CD4-positive, CD25-positive, alpha-beta regulatory T cell (primary cell): ENCODE results near the gene CTNNA2. TPM values are rescaled to one million over a fixed set of nuclear protein-coding genes. Genes with fewer than 3 reads are reported as not detected.

Source experiments
- ATAC-seq, 2 donors: fragments of 150-1000 bp; cut with Tn5 transposase; one replicate each; pipeline ENCODE4 v1.10.0; 2021; ENCODE audit warnings: low read depth in 2 of 2, moderate number of reproducible peaks in 2 of 2, moderate library complexity in 1 of 2
- DNase-seq, 3 donors: peaks; one replicate each; pipeline versions ENCODE4 v3.0.0 to v3.0.0-alpha.2; 2012 to 2022; ENCODE audit warnings: mixed read lengths in 1 of 3
- H3K27ac ChIP-seq: one replicate; pipeline ENCODE4 v1.7.0; 2013; ENCODE audit warnings: mild to moderate bottlenecking, low read length; ENCODE audit not compliant: insufficient read depth, poor library complexity, severe bottlenecking
- H3K27me3 ChIP-seq: one replicate; pipeline ENCODE4 v1.7.0; 2013; ENCODE audit warnings: low read length; ENCODE audit not compliant: control insufficient read depth, insufficient read depth
- H3K36me3 ChIP-seq: one replicate; pipeline ENCODE4 v1.7.0; 2013; ENCODE audit warnings: mild to moderate bottlenecking, low read length, moderate library complexity; ENCODE audit not compliant: control insufficient read depth, insufficient read depth
- H3K4me1 ChIP-seq: 2 replicates; pipeline ENCODE4 v1.7.0; 2013; ENCODE audit warnings: mild to moderate bottlenecking, low read length; ENCODE audit not compliant: insufficient read depth, control insufficient read depth, poor library complexity, severe bottlenecking
- H3K4me3 ChIP-seq: one replicate; pipeline ENCODE4 v1.7.0; 2013; ENCODE audit warnings: low read depth, mild to moderate bottlenecking, low read length, moderate library complexity
- H3K9me3 ChIP-seq, 2 experiments: 1 replicate in 1 of 2; 2 replicates in 1 of 2; pipeline ENCODE4 v1.7.0; 2013; ENCODE audit warnings: low read length in 2 of 2, mild to moderate bottlenecking in 1 of 2, moderate library complexity in 1 of 2; ENCODE audit not compliant: control insufficient read depth in 2 of 2
- H3K27ac Mint-ChIP-seq, 3 donors: one replicate each; pipeline ENCODE4 v1.8.0; 2020 to 2022; ENCODE audit warnings: mild to moderate bottlenecking in 3 of 3, mixed read lengths in 3 of 3, moderate library complexity in 2 of 3
- H3K27me3 Mint-ChIP-seq: one replicate; pipeline ENCODE4 v1.8.0; 2022; ENCODE audit warnings: mild to moderate bottlenecking, mixed read lengths
- H3K36me3 Mint-ChIP-seq: one replicate; pipeline ENCODE4 v1.8.0; 2020; ENCODE audit warnings: mixed read lengths
- H3K4me1 Mint-ChIP-seq, 4 donors: one replicate each; pipeline ENCODE4 v1.8.0; 2020 to 2022; ENCODE audit warnings: mixed read lengths in 4 of 4, mild to moderate bottlenecking in 1 of 4
- H3K4me3 Mint-ChIP-seq, 4 donors: one replicate each; pipeline ENCODE4 v1.8.0; 2020 to 2022; ENCODE audit warnings: mild to moderate bottlenecking in 4 of 4, mixed read lengths in 4 of 4, moderate library complexity in 3 of 4
- H3K9me3 Mint-ChIP-seq, 7 donors: one replicate each; pipeline ENCODE4 v1.8.0; 2020 to 2022; ENCODE audit warnings: mixed read lengths in 7 of 7, mild to moderate bottlenecking in 3 of 7, moderate library complexity in 2 of 7
- polyA plus RNA-seq, 4 donors: library from polyadenylated mRNA; unstranded; fragments of 300-500 nt; fragmentation: Illumina TruSeq; gene quantifications; one replicate each; pipeline ENCODE4 v1.2.3, GENCODE V29; 2021
- total RNA-seq: library from RNA; stranded (reverse); gene quantifications from one replicate; pipeline ENCODE4 v1.2.3, GENCODE V29; 2022

The CTNNA2 gene
- total and polyA plus RNA-seq, 5 donors from 2014 or later: not detected

DNA sequence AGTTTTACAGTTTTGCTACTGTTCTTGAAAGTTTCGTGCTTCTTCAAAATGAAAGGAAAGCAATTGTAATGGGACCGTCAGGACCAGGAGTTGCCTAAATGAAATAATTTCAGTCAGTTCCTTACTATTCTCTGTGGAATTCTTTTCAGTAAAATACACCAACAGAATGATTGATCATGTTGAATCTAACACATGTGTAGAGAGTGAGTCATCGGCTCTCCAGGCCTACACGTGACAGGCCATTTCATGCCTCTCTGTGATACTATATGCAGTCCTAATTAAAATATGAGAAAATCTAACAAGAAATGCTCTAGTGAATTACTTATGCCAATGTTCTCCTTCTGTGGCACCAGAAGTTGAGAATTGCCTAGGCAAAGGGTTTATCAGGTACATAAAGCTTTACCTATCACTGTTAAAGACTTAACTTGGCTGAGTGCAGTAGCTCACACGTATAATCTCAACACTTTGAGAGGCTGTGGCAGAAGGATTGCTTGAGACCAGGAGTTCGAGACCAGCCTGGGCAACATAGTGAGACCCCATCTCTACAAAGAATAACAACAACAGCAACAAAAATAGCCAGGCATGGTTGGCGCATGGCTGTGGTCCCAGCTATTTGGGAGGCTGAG, 592.3 kb downstream of the CTNNA2 start:
- Mint-ChIP-seq H3K4me3 (no peak overlapping the region), H3K27ac (no peak overlapping the region), H3K27me3 (no peaks in the 10 kb centered on the region), H3K9me3 (peaks cover 1 to 12% (median 6%) of the 10 kb centered on the region in 7 donors), H3K36me3 (no peaks in the 10 kb centered on the region), H3K4me1 (no peaks in the 10 kb centered on the region)
- Histone ChIP-seq H3K4me1 (no peaks in the 10 kb centered on the region), H3K27me3 (no peaks in the 10 kb centered on the region), H3K9me3 (peaks cover 0 to 5% of the 10 kb centered on the region in 2 experiments), H3K4me3 (no peak overlapping the region), H3K27ac (no peak overlapping the region), H3K36me3 (no peaks in the 10 kb centered on the region)
- ATAC-seq (no peak), DNase-seq (no peak)

DNA sequence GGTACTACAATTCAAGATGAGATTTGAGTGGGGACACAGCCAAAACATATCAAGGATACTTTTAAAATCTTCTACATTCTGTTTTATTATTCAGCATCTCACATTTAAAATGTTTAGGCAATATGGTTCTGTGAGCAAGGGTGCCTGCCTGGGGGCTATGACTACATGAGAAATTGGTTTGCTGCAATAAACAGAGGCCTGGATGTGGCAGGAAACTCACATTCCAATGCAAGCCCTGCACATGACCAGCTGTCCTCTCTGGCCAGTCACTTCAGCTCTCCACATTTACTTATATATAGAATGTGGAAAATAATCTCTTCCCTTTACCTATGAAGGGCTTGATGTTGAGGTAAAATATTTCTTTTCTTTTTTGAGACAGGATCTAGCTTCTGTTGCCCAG, 598.3 kb downstream of the CTNNA2 start:
- Histone ChIP-seq H3K27me3 (no peaks in the 10 kb centered on the region), H3K27ac (no peak overlapping the region), H3K36me3 (no peaks in the 10 kb centered on the region), H3K4me3 (no peak overlapping the region), H3K9me3 (peaks cover 0 to 2% of the 10 kb centered on the region in 2 experiments), H3K4me1 (no peaks in the 10 kb centered on the region)
- Mint-ChIP-seq H3K27ac (no peak overlapping the region), H3K36me3 (no peaks in the 10 kb centered on the region), H3K27me3 (no peaks in the 10 kb centered on the region), H3K4me3 (no peak overlapping the region), H3K4me1 (no peaks in the 10 kb centered on the region), H3K9me3 (peaks cover 2 to 13% (median 7%) of the 10 kb centered on the region in 7 donors)
- DNase-seq: no peak
- ATAC-seq: no peak

DNA sequence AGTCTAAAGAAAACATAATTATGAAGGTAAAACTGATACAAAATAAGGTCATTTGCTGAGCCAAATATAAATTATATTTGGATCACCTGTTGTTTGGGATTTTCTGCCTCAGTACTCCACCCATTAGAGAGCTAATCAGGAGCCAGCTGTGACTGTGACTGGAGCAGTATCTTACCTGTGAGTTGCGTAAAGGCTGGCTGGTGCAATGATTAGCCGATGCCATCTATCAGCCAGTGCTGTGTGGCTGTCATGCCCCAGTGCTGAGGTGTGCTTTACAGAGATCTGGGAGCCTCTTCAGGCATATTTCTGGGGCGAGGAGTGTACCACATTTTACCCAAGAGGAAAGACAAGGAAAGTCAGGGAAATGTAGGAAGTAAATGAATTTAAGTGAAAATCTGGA, 599.9 kb downstream of the CTNNA2 start:
- H3K27me3 ChIP-seq: no peaks in the 10 kb centered on the region
- H3K4me1 ChIP-seq: no peaks in the 10 kb centered on the region
- no peaks in the 10 kb centered on the region for H3K36me3 Mint-ChIP-seq
- H3K9me3 ChIP-seq: peaks cover 0 to 2% of the 10 kb centered on the region in 2 experiments
- H3K27ac ChIP-seq: no peak overlapping the region
- H3K27me3 Mint-ChIP-seq: no peaks in the 10 kb centered on the region
- no peak overlapping the region for H3K27ac Mint-ChIP-seq
- ATAC-seq (no peak), DNase-seq (no peak)
- H3K4me3 Mint-ChIP-seq: no peak overlapping the region
- H3K4me1 Mint-ChIP-seq: no peaks in the 10 kb centered on the region
- no peak overlapping the region for H3K4me3 ChIP-seq
- no peaks in the 10 kb centered on the region for H3K36me3 ChIP-seq
- H3K9me3 Mint-ChIP-seq: peaks cover 5 to 13% (median 7%) of the 10 kb centered on the region in 7 donors

DNA sequence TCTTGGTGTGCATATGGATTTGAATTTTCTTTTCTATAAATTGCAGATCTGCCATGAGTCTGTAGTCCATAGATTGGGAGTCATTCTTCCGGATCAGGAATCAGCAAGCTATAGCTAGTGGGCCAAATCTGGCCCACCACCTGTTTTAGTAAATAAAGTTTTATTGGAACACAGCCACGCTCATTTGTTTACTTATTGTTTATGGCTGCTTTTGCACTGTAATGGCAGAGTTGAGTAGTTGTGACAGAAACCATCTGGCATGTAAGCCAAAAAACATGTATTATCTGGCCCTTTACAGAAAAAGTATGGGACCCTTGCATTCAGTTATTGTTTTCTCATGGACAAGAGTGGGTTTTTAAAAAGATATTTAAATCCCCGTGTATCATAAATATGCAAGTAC, 600.5 kb downstream of the CTNNA2 start:
- no peaks in the 10 kb centered on the region for H3K27me3 ChIP-seq
- Mint-ChIP-seq H3K4me1 (no peaks in the 10 kb centered on the region), H3K4me3 (no peak overlapping the region), H3K27ac (no peak overlapping the region), H3K9me3 (peaks cover 5 to 11% (median 7%) of the 10 kb centered on the region in 7 donors), H3K36me3 (no peaks in the 10 kb centered on the region), H3K27me3 (no peaks in the 10 kb centered on the region)
- H3K36me3 ChIP-seq: no peaks in the 10 kb centered on the region
- ATAC-seq (no peak), DNase-seq (no peak)
- H3K4me3 ChIP-seq: no peak overlapping the region
- no peaks in the 10 kb centered on the region for H3K4me1 ChIP-seq
- peaks cover 0 to 2% of the 10 kb centered on the region in 2 experiments for H3K9me3 ChIP-seq
- H3K27ac ChIP-seq: no peak overlapping the region

DNA sequence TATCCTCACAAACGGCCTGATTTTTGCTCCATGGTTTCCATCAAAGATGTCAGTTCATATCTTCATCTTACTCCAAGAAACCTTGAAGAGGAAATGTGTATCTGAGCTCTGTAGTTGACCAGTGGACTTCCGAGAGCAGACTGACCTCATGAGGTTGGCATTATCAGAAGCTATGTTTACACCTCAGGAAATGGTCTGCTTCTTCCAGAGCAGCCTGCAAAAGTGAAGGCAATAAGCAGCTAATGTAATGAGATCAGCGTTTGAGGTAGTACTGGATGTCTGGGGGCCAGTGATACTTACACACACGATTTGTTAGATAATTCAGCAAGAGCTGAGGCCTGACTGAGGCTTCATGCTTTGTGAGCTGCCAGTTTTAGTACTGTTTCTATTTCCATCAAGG, 602.0 kb downstream of the CTNNA2 start:
- Histone ChIP-seq H3K36me3 (no peaks in the 10 kb centered on the region), H3K4me3 (no peak overlapping the region), H3K9me3 (peaks cover 0 to 2% of the 10 kb centered on the region in 2 experiments), H3K4me1 (no peaks in the 10 kb centered on the region), H3K27ac (no peak overlapping the region), H3K27me3 (no peaks in the 10 kb centered on the region)
- Mint-ChIP-seq H3K4me3 (no peak overlapping the region), H3K27me3 (no peaks in the 10 kb centered on the region), H3K4me1 (no peaks in the 10 kb centered on the region), H3K36me3 (no peaks in the 10 kb centered on the region), H3K27ac (no peak overlapping the region), H3K9me3 (peaks cover 4 to 8% (median 5%) of the 10 kb centered on the region in 7 donors)
- ATAC-seq: no peak
- no peak for DNase-seq

DNA sequence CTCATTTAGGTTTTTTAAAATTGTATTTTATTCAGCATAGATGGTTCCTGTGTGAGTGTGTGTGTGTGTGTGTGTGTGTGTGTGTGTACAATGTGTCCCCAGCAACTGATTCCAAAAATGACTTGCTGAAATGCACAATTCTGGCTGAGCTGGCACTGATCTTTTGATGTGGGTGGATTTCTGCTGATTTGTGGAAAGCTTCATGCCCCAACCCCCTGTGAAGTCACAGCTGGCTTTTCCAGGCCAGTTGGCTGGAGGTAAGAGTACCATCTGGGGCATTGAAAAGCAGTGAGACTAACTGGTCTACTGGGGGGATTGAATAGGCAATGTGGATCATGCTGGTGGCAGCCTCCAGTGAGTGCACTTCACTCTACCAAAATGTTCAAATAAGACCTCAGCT, 604.5 kb downstream of the CTNNA2 start:
- H3K9me3 Mint-ChIP-seq: peaks cover 0 to 10% (median 6%) of the 10 kb centered on the region in 7 donors
- Histone ChIP-seq H3K4me3 (no peak overlapping the region), H3K9me3 (peaks cover 0 to 3% of the 10 kb centered on the region in 2 experiments), H3K27me3 (no peaks in the 10 kb centered on the region), H3K36me3 (no peaks in the 10 kb centered on the region), H3K27ac (no peak overlapping the region), H3K4me1 (no peaks in the 10 kb centered on the region)
- no peaks in the 10 kb centered on the region for H3K4me1 Mint-ChIP-seq
- no peaks in the 10 kb centered on the region for H3K27me3 Mint-ChIP-seq
- no peak overlapping the region for H3K4me3 Mint-ChIP-seq
- H3K36me3 Mint-ChIP-seq: no peaks in the 10 kb centered on the region
- DNase-seq: no peak
- no peak for ATAC-seq
- H3K27ac Mint-ChIP-seq: no peak overlapping the region

DNA sequence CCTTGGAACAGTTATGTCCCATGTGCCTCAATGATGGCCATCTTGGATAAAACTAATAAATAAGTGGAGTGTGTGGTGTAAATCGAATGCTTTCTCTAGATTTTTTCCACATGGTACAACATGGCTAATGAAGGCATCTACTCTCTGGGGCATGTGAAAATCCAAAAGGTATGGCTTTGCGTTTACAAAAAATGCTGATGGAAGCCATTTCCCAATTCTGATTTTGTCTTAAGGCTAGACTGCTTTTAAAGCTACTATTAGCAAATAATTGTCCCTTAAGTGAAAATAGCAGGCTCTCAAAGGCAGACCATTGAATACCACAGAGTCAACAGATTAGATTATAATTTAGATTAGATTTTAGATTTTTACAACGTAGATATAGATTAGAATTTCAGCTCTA, 608.0 kb downstream of the CTNNA2 start:
- no peaks in the 10 kb centered on the region for H3K27me3 ChIP-seq
- peaks cover 0 to 6% (median 4%) of the 10 kb centered on the region in 7 donors for H3K9me3 Mint-ChIP-seq
- no peak overlapping the region for H3K27ac ChIP-seq
- no peaks in the 10 kb centered on the region for H3K4me1 ChIP-seq
- no peak overlapping the region for H3K4me3 Mint-ChIP-seq
- no peaks in the 10 kb centered on the region for H3K36me3 Mint-ChIP-seq
- ATAC-seq: no peak
- DNase-seq: no peak
- peaks cover 0 to 2% of the 10 kb centered on the region in 2 experiments for H3K9me3 ChIP-seq
- H3K27ac Mint-ChIP-seq: no peak overlapping the region
- H3K4me3 ChIP-seq: no peak overlapping the region
- H3K4me1 Mint-ChIP-seq: no peaks in the 10 kb centered on the region
- H3K27me3 Mint-ChIP-seq: no peaks in the 10 kb centered on the region
- no peaks in the 10 kb centered on the region for H3K36me3 ChIP-seq

DNA sequence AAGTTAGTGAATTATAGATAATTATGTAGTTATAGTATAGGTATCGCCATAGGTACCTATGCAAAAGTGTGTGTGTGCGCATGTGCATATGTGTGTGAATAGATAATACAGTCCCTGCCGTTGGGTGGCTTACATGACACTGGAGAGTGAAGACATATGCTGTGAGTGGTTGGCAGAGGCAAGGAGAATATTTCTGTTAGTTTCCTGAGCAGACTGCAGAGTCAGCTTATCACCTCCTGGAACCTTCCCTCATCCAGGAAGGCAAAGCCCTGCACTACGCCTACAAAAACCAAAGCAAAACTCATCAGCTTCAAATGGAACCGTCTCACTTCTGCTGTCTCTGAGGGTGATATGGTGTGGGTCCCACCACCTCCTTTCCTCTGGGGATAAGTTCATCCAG, 609.8 kb downstream of the CTNNA2 start:
- DNase-seq (no peak), ATAC-seq (no peak)
- Mint-ChIP-seq H3K4me1 (no peaks in the 10 kb centered on the region), H3K4me3 (no peak overlapping the region), H3K9me3 (peaks cover 0 to 7% (median 3%) of the 10 kb centered on the region in 7 donors), H3K27me3 (no peaks in the 10 kb centered on the region), H3K27ac (no peak overlapping the region), H3K36me3 (no peaks in the 10 kb centered on the region)
- Histone ChIP-seq H3K36me3 (no peaks in the 10 kb centered on the region), H3K9me3 (peaks cover 0 to 2% of the 10 kb centered on the region in 2 experiments), H3K4me1 (no peaks in the 10 kb centered on the region), H3K4me3 (no peak overlapping the region), H3K27ac (no peak overlapping the region), H3K27me3 (no peaks in the 10 kb centered on the region)
